Hepatocyte (in vitro differentiated cells): ENCODE measurements around the gene SLC17A7.

Source experiments
- CTCF ChIP-seq: fragments of 200-600 bp; sonication (generic); IDR thresholded peaks from 2 replicates; pipeline ENCODE4 v1.5.1; 2016; ENCODE audit warnings: antibody characterized with exemption, mild to moderate bottlenecking; ENCODE audit not compliant: poor library complexity
- EZH2 ChIP-seq: fragments of 200-600 bp; sonication (generic); IDR thresholded peaks from 2 replicates; pipeline ENCODE4 v1.6.1; 2016; ENCODE audit warnings: antibody characterized with exemption, mild to moderate bottlenecking, borderline replicate concordance

GRCh38 chr19:49411681-49412326, 29.5 kb downstream of the SLC17A7 start:
- TF ChIP-seq CTCF, result no peak
- TF ChIP-seq EZH2, result no peak
